Esophagus muscularis mucosa (tissue), 4 donors: Measurements from ENCODE around the gene MAP1S.

Experiments used
- CTCF ChIP-seq, 3 experiments: fragments of 200-600 bp in 2 of 3; fragments of 450-650 bp in 1 of 3; sonication (generic) in 2 of 3; IDR thresholded peaks; one replicate each; pipeline ENCODE4 v1.5.1; 2017 to 2019; ENCODE audit warnings: antibody characterized with exemption in 3 of 3, mild to moderate bottlenecking in 2 of 3, moderate library complexity in 1 of 3
- EP300 ChIP-seq: sonication (generic); formaldehyde crosslinking; IDR thresholded peaks from one replicate; pipeline ENCODE4 v1.6.1; 2017; ENCODE audit warnings: antibody characterized with exemption
- POLR2A ChIP-seq: fragments of 450-650 bp; IDR thresholded peaks from one replicate; pipeline ENCODE4 v1.6.1; 2017; ENCODE audit warnings: antibody characterized with exemption, moderate library complexity, mild to moderate bottlenecking, low read depth
- POLR2AphosphoS5 ChIP-seq, 2 donors: sonication (generic); formaldehyde crosslinking; IDR thresholded peaks; one replicate each; pipeline ENCODE4 v1.6.1; 2017; ENCODE audit warnings: antibody characterized with exemption in 2 of 2

GRCh38 chr19:17757125-17757524 lies 37.8 kb downstream of the MAP1S start:
- TF ChIP-seq POLR2A (no peak), CTCF (IDR thresholded peaks at IDR 0.05) (no peak), EP300 (no peak), POLR2AphosphoS5 (IDR thresholded peaks at IDR 0.05) (no peak)
